C4-2B (cell line): ENCODE results near the gene SGK1.

Experiments used
- H3K27ac ChIP-seq: fragments of 450-650 bp; 2 replicates; pipeline ENCODE4 v1.5.1; 2017
- ZFX ChIP-seq: fragments of 450-650 bp; IDR thresholded peaks from 2 replicates; pipeline ENCODE4 v1.6.1; 2017
- TF ChIP-seq, protein P1 (sequence below): fragments of 450-650 bp; conservative IDR thresholded peaks from 2 replicates; pipeline ENCODE4 v1.5.1; 2017; ENCODE audit warnings: mild to moderate bottlenecking

The SGK1 gene

DNA sequence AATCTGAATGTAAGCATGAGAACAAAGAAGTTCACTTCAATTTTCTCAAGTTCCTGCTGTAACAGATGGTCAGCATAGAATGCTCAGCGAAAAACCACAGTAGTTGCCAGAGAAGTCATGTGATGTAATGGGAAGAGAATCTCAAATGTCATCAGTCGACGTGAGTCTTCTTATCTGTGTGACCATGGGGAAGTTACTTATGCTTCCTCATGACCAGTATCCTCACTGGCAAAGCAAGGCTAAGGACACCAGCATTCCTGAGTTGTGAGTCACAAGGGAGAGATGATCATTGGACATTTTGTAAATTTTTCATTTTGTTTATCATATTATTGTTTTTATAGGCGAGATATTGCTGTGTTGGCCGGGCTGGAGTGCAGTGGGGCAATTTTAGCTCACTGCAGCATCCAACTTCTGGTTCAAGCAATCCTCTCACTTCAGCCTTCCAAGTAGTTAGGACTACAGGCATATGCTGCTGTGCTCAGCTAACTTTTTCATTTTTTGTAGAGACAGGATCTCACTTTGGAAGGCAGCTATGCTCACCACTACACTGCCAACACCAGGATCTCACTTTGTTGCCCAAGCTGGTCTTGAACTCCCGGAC is 21.9 kb downstream of the SGK1 start:
- no peak for TF ChIP-seq ZFX
- TF ChIP-seq, protein P1, sequence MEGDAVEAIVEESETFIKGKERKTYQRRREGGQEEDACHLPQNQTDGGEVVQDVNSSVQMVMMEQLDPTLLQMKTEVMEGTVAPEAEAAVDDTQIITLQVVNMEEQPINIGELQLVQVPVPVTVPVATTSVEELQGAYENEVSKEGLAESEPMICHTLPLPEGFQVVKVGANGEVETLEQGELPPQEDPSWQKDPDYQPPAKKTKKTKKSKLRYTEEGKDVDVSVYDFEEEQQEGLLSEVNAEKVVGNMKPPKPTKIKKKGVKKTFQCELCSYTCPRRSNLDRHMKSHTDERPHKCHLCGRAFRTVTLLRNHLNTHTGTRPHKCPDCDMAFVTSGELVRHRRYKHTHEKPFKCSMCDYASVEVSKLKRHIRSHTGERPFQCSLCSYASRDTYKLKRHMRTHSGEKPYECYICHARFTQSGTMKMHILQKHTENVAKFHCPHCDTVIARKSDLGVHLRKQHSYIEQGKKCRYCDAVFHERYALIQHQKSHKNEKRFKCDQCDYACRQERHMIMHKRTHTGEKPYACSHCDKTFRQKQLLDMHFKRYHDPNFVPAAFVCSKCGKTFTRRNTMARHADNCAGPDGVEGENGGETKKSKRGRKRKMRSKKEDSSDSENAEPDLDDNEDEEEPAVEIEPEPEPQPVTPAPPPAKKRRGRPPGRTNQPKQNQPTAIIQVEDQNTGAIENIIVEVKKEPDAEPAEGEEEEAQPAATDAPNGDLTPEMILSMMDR = no peak

DNA sequence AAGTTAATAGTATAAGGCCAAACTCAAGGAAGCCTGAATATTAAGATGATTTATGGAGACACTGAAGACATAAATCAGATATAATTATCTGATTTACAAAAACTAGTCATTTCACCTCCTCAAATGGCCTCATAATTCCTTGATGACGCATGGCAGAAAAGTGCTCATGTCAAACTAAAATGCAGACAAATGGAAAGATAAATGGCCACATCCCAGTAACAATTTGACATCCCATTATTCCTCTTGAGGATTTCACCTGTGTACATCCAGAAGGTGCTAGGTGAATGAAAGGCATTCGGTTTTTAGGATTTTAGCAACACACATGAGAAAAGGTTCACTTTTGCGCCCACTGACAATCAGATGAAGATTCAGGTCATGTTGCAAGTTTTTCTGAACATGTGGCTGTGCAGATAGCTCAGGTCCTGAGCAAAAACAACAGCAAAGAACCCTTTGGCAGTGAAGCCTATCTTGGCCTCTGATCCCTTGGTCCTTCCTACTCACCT is 24.2 kb downstream of the SGK1 start:
- TF ChIP-seq, protein P1 = no peak
- no peak for TF ChIP-seq ZFX
- no peak overlapping the region for H3K27ac ChIP-seq

More for the DNA sequence above, 21.9 kb downstream of the SGK1 start:
- peak overlapping the region; percentile 23; the same call in 1 of the 2 replicates for H3K27ac ChIP-seq

DNA sequence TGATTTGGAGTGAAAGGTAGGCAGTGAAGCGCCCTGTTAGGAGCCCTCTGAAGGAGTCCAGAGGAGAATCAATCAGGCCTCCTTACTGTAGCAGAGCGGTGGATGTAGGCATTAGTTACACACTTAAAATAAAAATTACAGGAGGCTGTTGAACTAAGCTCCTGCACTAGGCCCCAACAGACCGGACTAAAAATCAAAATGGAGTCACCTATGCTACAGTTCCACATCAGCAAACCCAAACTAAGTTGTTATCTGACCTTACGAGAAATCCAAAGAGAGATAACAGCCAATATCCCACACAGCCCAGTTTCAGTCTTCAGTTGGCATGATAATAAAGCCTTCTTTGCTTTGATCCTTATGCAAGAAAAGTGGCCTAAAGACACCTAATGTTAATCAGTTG is 26.8 kb downstream of the SGK1 start:
- no peak overlapping the region for H3K27ac ChIP-seq
- no peak for TF ChIP-seq ZFX
- TF ChIP-seq, protein P1 = no peak

DNA sequence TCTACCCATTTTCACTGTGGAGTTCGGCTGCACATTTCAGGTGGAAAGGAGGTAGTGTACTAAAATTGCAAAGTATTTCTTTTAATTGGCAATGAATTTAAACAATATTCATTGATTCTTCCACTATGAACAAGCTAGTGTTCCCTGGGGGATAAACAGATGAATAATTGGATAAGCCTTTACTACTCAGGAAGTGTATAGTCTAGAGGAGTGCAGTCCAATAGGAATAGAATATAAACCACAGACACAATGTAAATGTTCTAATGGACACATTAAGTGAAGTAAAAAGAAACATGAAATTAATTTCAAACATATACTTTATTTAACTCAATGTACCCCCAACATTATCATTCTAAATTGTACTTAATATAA is 28.7 kb downstream of the SGK1 start:
- no peak for TF ChIP-seq ZFX
- TF ChIP-seq, protein P1 = no peak
- H3K27ac ChIP-seq = no peak overlapping the region

DNA sequence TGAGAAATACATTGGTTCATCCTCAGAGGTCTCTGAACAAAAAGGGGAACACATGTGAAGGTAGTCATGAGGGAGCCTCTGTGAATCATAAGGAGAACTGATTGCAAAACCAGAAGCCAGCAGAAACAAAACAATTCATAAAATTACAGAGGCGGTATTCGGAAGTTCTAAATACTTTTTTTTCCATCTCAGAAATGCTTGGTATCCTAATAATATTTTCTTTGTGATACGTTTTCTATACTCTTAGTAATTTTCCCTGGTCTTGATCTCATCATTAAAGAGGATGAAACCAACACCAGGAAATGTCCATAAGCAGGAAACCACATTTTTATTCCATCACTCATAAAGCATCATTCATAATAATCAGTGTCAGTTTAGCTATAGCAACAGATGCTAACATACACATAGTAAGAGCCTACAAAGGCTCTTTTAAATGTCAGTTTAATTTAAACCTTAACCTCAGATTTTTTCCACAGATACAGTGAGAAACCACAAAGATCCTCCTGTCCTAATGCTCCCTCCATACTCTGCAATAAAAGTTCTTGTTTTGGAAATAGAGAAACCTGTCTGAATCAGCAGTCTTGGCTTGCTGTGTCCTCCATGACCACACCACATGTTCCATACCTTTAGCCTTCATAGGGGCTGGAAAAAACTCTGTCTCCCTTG is 29.2 kb downstream of the SGK1 start:
- H3K27ac ChIP-seq = no peak overlapping the region
- TF ChIP-seq, protein P1 = no peak
- TF ChIP-seq ZFX = no peak

DNA sequence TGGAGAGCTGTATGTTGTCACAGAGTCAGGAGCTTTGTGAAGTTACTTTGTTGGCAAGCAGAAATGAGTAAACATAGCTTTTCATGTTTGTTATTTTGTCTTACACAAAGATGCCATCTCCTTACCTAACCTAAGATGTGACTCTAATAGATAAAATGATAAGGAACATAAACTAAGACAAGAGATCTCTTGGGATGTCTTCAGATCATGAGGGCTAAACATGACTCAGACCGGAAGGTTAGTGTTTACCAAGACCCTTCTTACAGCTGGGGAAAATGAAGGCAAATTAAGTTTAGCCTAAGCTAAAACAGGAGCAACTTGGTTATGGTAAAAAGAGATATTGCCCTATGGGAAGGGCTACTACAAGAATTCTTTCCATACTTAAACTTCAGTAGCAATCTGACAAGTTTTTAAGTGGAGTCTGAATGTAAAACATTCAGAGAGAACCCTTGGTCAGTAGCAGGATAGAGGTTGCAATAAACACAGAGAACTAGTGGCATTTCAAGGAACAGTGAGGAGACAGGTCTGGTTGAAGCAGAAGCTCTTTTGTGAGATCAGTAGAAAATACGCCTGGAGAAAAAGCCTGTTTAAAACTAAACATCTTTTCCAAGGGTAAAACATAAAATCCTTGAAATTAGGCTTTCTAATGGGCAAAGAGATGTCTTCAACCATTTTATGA is 29.9 kb downstream of the SGK1 start:
- H3K27ac ChIP-seq = no peak overlapping the region
- TF ChIP-seq ZFX = no peak
- TF ChIP-seq, protein P1 = no peak

DNA sequence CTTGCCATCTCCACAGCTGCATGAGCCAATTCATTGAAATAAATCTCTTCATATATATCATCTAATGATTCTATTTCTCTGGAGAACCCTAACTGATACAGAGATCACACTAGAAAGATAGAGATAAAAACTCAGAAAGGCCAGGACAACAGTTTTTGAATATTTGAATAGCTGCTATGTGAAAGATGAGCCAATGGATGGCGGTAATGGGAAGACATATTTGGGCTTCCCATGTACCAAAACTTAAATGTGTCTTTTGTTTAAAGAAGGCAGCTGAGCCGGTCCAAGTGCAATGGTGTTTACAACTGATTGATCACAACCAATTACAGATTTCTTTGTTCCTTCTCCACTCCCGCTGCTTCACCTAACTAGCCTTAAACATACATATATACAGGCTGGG is 35.1 kb downstream of the SGK1 start:
- H3K27ac ChIP-seq = no peak overlapping the region
- TF ChIP-seq, protein P1 = no peak
- no peak for TF ChIP-seq ZFX
